Panc1 (cell line): ENCODE data around the gene SLC7A9. TPM values are rescaled to one million over a fixed set of nuclear protein-coding genes. Genes with fewer than 3 reads are reported as not detected.

ENCODE experiments used
- ATAC-seq: fragments of 200-7000 bp; cut with Tn5 transposase; 2 replicates; pipeline ENCODE4 v1.9.1; 2020; ENCODE audit warnings: mild to moderate bottlenecking, moderate library complexity
- BruUV-seq: library from RNA; stranded (reverse); fragments of 400-500 nt; replicated peaks from 2 replicates; lab custom pipeline; 2021; lab: Mats Ljungman, UMichigan
- CTCF ChIA-PET: fragments of 300-600 bp; sonication (Branson Sonifier 250); formaldehyde crosslinking; loops from one replicate; lab custom pipeline; 2022; ENCODE audit warnings: antibody characterized with exemption; lab: Charles Lee
- POLR2A ChIA-PET: fragments of 300-600 bp; sonication (Branson Sonifier 250); formaldehyde crosslinking; loops from one replicate; lab custom pipeline; 2022; ENCODE audit warnings: antibody characterized with exemption; lab: Charles Lee
- DNase-seq: peaks from one replicate; pipeline ENCODE4 v3.0.0-alpha.2; 2010; ENCODE audit warnings: low read depth, low spot score
- H3K27ac ChIP-seq: 2 replicates; pipeline ENCODE4 v1.5.1; 2011; ENCODE audit warnings: mild to moderate bottlenecking, low read length, inconsistent platforms
- H3K27me3 ChIP-seq: fragments of 200-500 bp; sonication (Bioruptor generic); 2 replicates; pipeline ENCODE4 v1.6.0; 2014; ENCODE audit warnings: low read length, inconsistent platforms; ENCODE audit not compliant: control insufficient read depth, insufficient read depth
- H3K36me3 ChIP-seq: fragments of 200-500 bp; sonication (Bioruptor generic); 2 replicates; pipeline ENCODE4 v1.5.1; 2014; ENCODE audit warnings: inconsistent platforms, mild to moderate bottlenecking, low read length, moderate library complexity; ENCODE audit not compliant: control insufficient read depth, insufficient read depth
- H3K4me1 ChIP-seq: 2 replicates; pipeline ENCODE4 v1.5.1; 2011; ENCODE audit warnings: inconsistent platforms, mild to moderate bottlenecking, low read length, moderate library complexity; ENCODE audit not compliant: control insufficient read depth, insufficient read depth
- H3K4me3 ChIP-seq, 2 experiments: 2 replicates each; pipeline ENCODE4 v1.5.1; 2011 to 2012; ENCODE audit warnings: low read depth in 2 of 2, low read length in 2 of 2, mild to moderate bottlenecking in 2 of 2, inconsistent platforms in 1 of 2, moderate library complexity in 1 of 2
- H3K9me3 ChIP-seq: fragments of 200-500 bp; sonication (Bioruptor generic); 2 replicates; pipeline ENCODE4 v1.5.1; 2014; ENCODE audit warnings: low read depth, mild to moderate bottlenecking, inconsistent platforms, low read length, moderate library complexity; ENCODE audit not compliant: control insufficient read depth, insufficient read depth
- POLR2AphosphoS5 ChIP-seq: IDR thresholded peaks from 2 replicates; pipeline ENCODE4 v1.6.1; 2012; ENCODE audit warnings: mild to moderate bottlenecking, low read depth, low read length, moderate library complexity
- REST ChIP-seq, 2 experiments: IDR thresholded peaks; 2 replicates each; pipeline ENCODE4 v1.6.1; 2011 to 2012; ENCODE audit warnings: low read depth in 2 of 2, control low read depth in 1 of 2, low read length in 1 of 2, mild to moderate bottlenecking in 1 of 2, moderate library complexity in 1 of 2; ENCODE audit not compliant: insufficient read depth in 1 of 2
- SIN3A ChIP-seq: IDR thresholded peaks from 2 replicates; pipeline ENCODE4 v1.6.1; 2012; ENCODE audit warnings: low read depth, mild to moderate bottlenecking, low read length, moderate library complexity, borderline replicate concordance; ENCODE audit not compliant: insufficient read depth
- TCF7L2 ChIP-seq: IDR thresholded peaks from 2 replicates; pipeline ENCODE4 v1.6.1; 2011; ENCODE audit warnings: mild to moderate bottlenecking, low read depth, low read length, inconsistent platforms
- in situ Hi-C: cut with HindIII; loops from 2 replicates; pipeline ENCODE4 v1.10.0; 2016; ENCODE audit warnings: low sequenced_read_pairs, low pct_unique_long_range_greater_than_20kb
- intact Hi-C: fragments of 100-400 bp; cut with micrococcal nuclease; formaldehyde crosslinking; loops from one replicate; pipeline ENCODE4 v1.10.0; 2022; ENCODE audit not compliant: unreplicated experiment
- total RNA-seq: library from RNA; stranded (reverse); gene quantifications from one replicate; pipeline ENCODE4 v1.2.1, GENCODE V29; 2021; ENCODE audit not compliant: unreplicated experiment
- TF ChIP-seq, protein P1 (sequence below): fragments of 450-650 bp; IDR thresholded peaks from 2 replicates; pipeline ENCODE4 v1.5.1; 2017; ENCODE audit warnings: mild to moderate bottlenecking

SLC7A9 gene
- total RNA-seq, 1 experiment from 2014 or later, result 0.28 TPM

DNA sequence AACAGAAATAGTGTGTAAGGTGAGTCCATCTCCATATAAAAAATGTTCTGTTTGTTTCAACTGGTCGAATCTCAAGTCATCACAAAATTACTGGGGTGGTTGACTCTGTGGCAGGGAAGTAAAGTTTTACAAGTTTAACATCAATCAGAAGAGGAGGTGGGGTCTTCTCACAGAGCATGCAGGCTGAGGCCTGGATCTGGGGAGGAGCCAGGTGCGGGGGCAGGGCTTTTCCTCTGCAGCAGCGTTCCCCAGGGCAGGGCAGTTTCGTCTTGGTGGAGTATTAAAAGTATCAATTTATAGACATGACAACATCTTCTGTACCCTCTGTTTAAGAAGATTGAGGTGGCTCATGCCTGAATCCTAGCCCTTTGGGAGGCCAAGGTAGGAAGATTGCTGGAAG lies 68.8 kb downstream of the SLC7A9 start:
- ATAC-seq (no peak), DNase-seq (no peak)
- no peak for TF ChIP-seq REST (IDR thresholded peaks at IDR 0.05; ENCODE audit: insufficient read depth in 1 of 2, low read depth in 2 of 2, low read length in 1 of 2)
- no peak for TF ChIP-seq TCF7L2
- TF ChIP-seq, protein P1, sequence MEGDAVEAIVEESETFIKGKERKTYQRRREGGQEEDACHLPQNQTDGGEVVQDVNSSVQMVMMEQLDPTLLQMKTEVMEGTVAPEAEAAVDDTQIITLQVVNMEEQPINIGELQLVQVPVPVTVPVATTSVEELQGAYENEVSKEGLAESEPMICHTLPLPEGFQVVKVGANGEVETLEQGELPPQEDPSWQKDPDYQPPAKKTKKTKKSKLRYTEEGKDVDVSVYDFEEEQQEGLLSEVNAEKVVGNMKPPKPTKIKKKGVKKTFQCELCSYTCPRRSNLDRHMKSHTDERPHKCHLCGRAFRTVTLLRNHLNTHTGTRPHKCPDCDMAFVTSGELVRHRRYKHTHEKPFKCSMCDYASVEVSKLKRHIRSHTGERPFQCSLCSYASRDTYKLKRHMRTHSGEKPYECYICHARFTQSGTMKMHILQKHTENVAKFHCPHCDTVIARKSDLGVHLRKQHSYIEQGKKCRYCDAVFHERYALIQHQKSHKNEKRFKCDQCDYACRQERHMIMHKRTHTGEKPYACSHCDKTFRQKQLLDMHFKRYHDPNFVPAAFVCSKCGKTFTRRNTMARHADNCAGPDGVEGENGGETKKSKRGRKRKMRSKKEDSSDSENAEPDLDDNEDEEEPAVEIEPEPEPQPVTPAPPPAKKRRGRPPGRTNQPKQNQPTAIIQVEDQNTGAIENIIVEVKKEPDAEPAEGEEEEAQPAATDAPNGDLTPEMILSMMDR, result no peak
- no peak for TF ChIP-seq POLR2AphosphoS5
- no peak for TF ChIP-seq SIN3A
- Histone ChIP-seq H3K4me3 (no peak overlapping the region), H3K27ac (no peak overlapping the region), H3K9me3 (no peaks in the 10 kb centered on the region), H3K27me3 (no peaks in the 10 kb centered on the region), H3K4me1 (no peaks in the 10 kb centered on the region), H3K36me3 (no peaks in the 10 kb centered on the region)
- in situ Hi-C loops (no loop called here), intact Hi-C loops (no loop called here)
- POLR2A ChIA-PET, result no interaction called here
- no TSS peak for BruUV-seq
- CTCF ChIA-PET, result interaction anchor here (0.6 kb wide), 1 partner anchor 444 kb away, joined by 4 read pairs; no protein-coding TSS in a partner anchor

DNA sequence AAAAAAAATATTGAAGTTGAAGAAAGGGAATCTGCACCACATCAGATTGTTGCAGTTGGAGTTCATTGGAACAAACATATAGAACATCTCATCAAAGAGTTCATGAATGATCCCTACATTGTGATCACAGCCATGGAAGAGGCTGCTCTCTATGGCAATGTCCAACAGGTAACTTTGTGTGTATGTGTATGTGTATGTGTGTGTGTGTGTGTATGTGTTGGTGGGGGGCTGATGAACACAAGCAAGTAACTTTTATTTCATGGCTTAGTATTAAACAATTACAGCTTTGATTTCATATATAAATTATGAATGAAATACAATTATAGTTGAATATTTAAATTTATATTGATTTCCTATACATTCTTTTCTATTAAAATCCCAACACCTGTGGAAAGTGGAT lies 69.4 kb downstream of the SLC7A9 start:
- no peak for DNase-seq
- Histone ChIP-seq H3K36me3 (no peaks in the 10 kb centered on the region), H3K27me3 (no peaks in the 10 kb centered on the region), H3K4me3 (no peak overlapping the region), H3K4me1 (no peaks in the 10 kb centered on the region), H3K9me3 (no peaks in the 10 kb centered on the region), H3K27ac (no peak overlapping the region)
- POLR2A ChIA-PET, result no interaction called here
- intact Hi-C loops (no loop called here), in situ Hi-C loops (no loop called here)
- TF ChIP-seq TCF7L2 (no peak), REST (IDR thresholded peaks at IDR 0.05; ENCODE audit: insufficient read depth in 1 of 2, low read depth in 2 of 2, low read length in 1 of 2) (no peak), POLR2AphosphoS5 (no peak)
- TF ChIP-seq, protein P1, result no peak
- no TSS peak for BruUV-seq
- ATAC-seq, result no peak
- CTCF ChIA-PET, result interaction anchor here (0.6 kb wide), 1 partner anchor 443 kb away, joined by 4 read pairs; no protein-coding TSS in a partner anchor
